ENCODE data around the gene KRT28.

The KRT28 gene

GRCh38 chr17:40839194-40839593, 39.4 kb upstream of the KRT28 start (continued):
- TF ChIP-seq ZNF692 (tag by site-specific recombination; IDR thresholded peaks at IDR 0.05) (no peak), KLF17 (tag by site-specific recombination; IDR thresholded peaks at IDR 0.05) (no peak), ZNF169 (tag by site-specific recombination; IDR thresholded peaks at IDR 0.05) (no peak), ZNF664 (tag by site-specific recombination; IDR thresholded peaks at IDR 0.05) (no peak)

GRCh38 chr17:40836020-40836419, 36.3 kb upstream of the KRT28 start:
- H3K4me3 ChIP-seq (ENCODE audit: low read depth, low read length) = no peak overlapping the region
- ChIA-PET CTCF (interaction anchor here (0.6 kb wide), 1 partner anchor 245 kb away, joined by 3 read pairs; no protein-coding TSS in a partner anchor), POLR2A (no interaction called here)

GRCh38 chr17:40833882-40834281, 34.1 kb upstream of the KRT28 start:
- Histone ChIP-seq H3K36me3 (ENCODE audit: control insufficient read depth in 2 of 2, insufficient read depth in 1 of 2, low read length in 2 of 2) (peaks cover 0 to 24% of the 10 kb centered on the region in 2 experiments), H3K27ac (ENCODE audit: extremely low read depth, low read depth, low read length) (no peak overlapping the region), H3K9me3 (ENCODE audit: control insufficient read depth, insufficient read depth, low read depth, low read length) (no peaks in the 10 kb centered on the region), H3K4me1 (ENCODE audit: control insufficient read depth, insufficient read depth, low read length) (no peaks in the 10 kb centered on the region), H3K4me3 (ENCODE audit: low read depth, low read length) (no peak overlapping the region)
- TF ChIP-seq ZNF202 (tag by site-specific recombination; IDR thresholded peaks at IDR 0.05; ENCODE audit: borderline replicate concordance) (no peak), ZNF843 (tag by site-specific recombination; IDR thresholded peaks at IDR 0.05) (no peak), ZNF677 (tag by site-specific recombination; IDR thresholded peaks at IDR 0.05) (no peak), ZNF792 (tag by site-specific recombination; IDR thresholded peaks at IDR 0.05) (no peak), REPIN1 (tag by site-specific recombination; IDR thresholded peaks at IDR 0.05; ENCODE audit: low read depth) (no peak), ZNF610 (tag by site-specific recombination; IDR thresholded peaks at IDR 0.05; ENCODE audit: borderline replicate concordance) (no peak)
- ChIA-PET POLR2A (no interaction called here), CTCF (interaction anchor here (1.1 kb wide), 1 partner anchor 815 kb away, joined by 3 read pairs; no protein-coding TSS in a partner anchor)

More at GRCh38 chr17:40836020-40836419, 36.3 kb upstream of the KRT28 start:
- Histone ChIP-seq H3K9me3 (ENCODE audit: control insufficient read depth, insufficient read depth, low read depth, low read length) (no peaks in the 10 kb centered on the region), H3K27ac (ENCODE audit: extremely low read depth, low read depth, low read length) (no peak overlapping the region), H3K36me3 (ENCODE audit: control insufficient read depth in 2 of 2, insufficient read depth in 1 of 2, low read length in 2 of 2) (peaks cover 0 to 24% of the 10 kb centered on the region in 2 experiments), H3K4me1 (ENCODE audit: control insufficient read depth, insufficient read depth, low read length) (no peaks in the 10 kb centered on the region)
- TF ChIP-seq ZNF341 (tag by site-specific recombination; IDR thresholded peaks at IDR 0.05; ENCODE audit: low read depth) (no peak), AEBP2 (tag by site-specific recombination; IDR thresholded peaks at IDR 0.05; ENCODE audit: borderline replicate concordance) (no peak), ZNF704 (tag by site-specific recombination; IDR thresholded peaks at IDR 0.05) (no peak), ZNF558 (tag by site-specific recombination; IDR thresholded peaks at IDR 0.05) (no peak), ZNF169 (tag by site-specific recombination; IDR thresholded peaks at IDR 0.05) (no peak), ZFHX2 (tag by site-specific recombination; conservative IDR thresholded peaks at IDR 0.05) (0 out of 2 replicates have a peak, but pooled peaks have one; percentile 20), SP3 (tag by site-specific recombination; IDR thresholded peaks at IDR 0.05) (no peak), KLF1 (tag by site-specific recombination; IDR thresholded peaks at IDR 0.05) (no peak), ZBTB17 (tag by site-specific recombination; IDR thresholded peaks at IDR 0.05) (no peak), ZSCAN4 (tag by site-specific recombination; IDR thresholded peaks at IDR 0.05) (0 out of 2 replicates have a peak, but pooled peaks have one; percentile 13)
